ENCODE data around the gene PCGF2. TPM values are rescaled to one million over a fixed set of nuclear protein-coding genes. Genes with fewer than 3 reads are reported as not detected.

PCGF2 gene
- total RNA-seq, 1 donor from 2014 or later: 20.8 TPM

DNA sequence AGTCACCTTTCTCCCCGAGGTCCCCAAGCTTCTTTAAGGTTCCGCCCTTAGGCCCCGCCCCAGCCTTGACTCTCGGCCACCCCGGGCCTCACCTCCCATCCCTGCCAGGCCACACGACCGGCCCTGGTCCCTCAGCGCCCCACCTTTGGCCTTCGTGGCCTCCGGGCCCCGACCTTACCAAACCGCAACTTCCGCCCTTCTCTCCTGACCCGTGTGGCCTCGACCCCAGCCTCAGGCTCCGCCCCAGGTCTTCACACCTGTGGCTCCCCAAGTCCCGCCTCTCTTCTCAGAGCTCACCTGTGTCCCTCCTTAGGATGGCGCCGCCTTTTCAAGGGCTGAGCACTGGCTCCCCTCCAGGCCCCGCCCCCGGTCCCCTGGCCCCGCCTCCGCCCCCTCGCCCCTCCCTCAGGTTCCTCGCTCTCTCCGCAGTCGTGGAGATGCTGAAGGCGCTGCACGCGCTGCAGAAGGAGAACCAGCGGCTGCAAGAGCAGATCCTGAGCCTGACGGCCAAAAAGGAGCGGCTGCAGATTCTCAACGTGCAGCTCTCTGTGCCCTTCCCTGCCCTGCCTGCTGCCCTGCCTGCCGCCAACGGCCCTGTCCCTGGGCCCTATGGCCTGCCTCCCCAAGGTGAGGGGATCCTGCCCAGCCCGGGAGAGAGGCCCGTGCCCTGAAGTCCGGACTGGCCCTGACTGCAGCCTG lies 28.0 kb downstream of the PCGF2 start:
- Histone ChIP-seq H3K36me3 (ENCODE audit: control insufficient read depth, insufficient read depth, low read length) (peaks cover 2% of the 10 kb centered on the region), H3K27me3 (ENCODE audit: control insufficient read depth, insufficient read depth, low read length) (no peaks in the 10 kb centered on the region), H3K4me3 (ENCODE audit: low read depth, low read length) (no peak overlapping the region)
- TF ChIP-seq, protein P1, sequence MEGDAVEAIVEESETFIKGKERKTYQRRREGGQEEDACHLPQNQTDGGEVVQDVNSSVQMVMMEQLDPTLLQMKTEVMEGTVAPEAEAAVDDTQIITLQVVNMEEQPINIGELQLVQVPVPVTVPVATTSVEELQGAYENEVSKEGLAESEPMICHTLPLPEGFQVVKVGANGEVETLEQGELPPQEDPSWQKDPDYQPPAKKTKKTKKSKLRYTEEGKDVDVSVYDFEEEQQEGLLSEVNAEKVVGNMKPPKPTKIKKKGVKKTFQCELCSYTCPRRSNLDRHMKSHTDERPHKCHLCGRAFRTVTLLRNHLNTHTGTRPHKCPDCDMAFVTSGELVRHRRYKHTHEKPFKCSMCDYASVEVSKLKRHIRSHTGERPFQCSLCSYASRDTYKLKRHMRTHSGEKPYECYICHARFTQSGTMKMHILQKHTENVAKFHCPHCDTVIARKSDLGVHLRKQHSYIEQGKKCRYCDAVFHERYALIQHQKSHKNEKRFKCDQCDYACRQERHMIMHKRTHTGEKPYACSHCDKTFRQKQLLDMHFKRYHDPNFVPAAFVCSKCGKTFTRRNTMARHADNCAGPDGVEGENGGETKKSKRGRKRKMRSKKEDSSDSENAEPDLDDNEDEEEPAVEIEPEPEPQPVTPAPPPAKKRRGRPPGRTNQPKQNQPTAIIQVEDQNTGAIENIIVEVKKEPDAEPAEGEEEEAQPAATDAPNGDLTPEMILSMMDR (IDR thresholded peaks at IDR 0.05; ENCODE audit: insufficient read depth, low read length, poor library complexity, severe bottlenecking): no peak
- no peak for DNase-seq (ENCODE audit: low read depth)

DNA sequence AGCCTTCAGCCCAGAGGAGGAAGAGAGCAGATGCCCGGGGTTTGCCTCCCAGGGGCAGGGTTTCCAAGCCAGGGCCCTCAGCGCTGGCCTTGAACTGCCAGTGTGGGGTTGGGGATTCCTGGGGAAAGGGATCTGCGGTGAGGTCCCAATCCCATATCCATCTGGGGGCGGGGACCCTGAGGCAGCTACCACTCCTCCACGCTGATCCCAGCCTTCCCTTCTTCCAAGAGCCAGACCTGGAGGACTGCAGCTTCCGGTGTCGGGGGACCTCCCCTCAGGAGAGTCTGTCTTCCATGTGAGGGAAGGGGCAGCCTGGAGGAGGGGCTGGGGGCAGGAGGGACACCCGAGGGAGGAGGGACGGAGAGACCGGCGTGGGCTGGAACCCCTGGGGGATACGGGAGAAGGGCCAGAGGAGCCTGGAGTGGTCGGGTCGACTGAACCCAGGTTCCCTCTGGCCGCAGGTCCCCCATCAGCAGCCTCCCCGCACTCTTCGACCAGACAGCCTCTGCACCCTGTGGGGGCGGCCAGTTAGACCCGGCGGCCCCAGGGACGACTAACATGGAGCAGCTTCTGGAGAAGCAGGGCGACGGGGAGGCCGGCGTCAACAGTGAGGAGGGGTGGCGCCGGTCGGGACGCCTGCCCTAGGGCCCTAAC lies 28.7 kb downstream of the PCGF2 start:
- H3K4me3 ChIP-seq (ENCODE audit: low read depth, low read length): no peak overlapping the region
- no peaks in the 10 kb centered on the region for H3K27me3 ChIP-seq (ENCODE audit: control insufficient read depth, insufficient read depth, low read length)
- H3K36me3 ChIP-seq (ENCODE audit: control insufficient read depth, insufficient read depth, low read length): peaks cover 2% of the 10 kb centered on the region
- DNase-seq (ENCODE audit: low read depth): no peak
- TF ChIP-seq, protein P1 (IDR thresholded peaks at IDR 0.05; ENCODE audit: insufficient read depth, low read length, poor library complexity, severe bottlenecking): no peak

DNA sequence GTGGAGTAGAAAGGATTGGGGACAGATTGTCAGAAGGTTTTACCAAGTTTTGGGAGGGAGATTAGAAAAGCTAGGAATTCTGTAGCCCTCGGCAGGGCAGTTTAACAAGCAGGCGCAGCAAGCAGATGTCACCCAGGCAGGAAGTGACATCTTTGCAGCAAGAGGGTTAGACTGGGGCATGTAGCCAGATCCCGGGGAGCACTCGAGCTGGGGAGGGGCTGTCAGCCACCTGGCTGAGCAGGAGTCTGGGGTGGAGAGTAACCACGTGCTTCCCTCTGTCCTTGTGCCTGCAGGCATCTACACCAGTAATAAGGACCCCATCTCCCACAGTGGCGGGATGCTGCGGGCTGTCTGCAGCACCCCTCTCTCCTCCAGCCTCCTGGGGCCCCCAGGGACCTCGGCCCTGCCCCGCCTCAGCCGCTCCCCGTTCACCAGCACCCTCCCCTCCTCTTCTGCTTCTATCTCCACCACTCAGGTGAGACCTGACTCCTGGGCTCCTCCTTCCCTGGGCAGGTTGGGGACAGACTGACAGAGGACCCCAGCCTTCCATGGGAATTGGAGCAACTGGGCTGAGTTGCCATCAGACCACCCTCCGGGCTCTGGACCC lies 30.9 kb downstream of the PCGF2 start:
- Histone ChIP-seq H3K27me3 (ENCODE audit: control insufficient read depth, insufficient read depth, low read length) (no peaks in the 10 kb centered on the region), H3K36me3 (ENCODE audit: control insufficient read depth, insufficient read depth, low read length) (peaks cover 4% of the 10 kb centered on the region), H3K4me3 (ENCODE audit: low read depth, low read length) (no peak overlapping the region)
- DNase-seq (ENCODE audit: low read depth): no peak
- TF ChIP-seq, protein P1 (IDR thresholded peaks at IDR 0.05; ENCODE audit: insufficient read depth, low read length, poor library complexity, severe bottlenecking): no peak

DNA sequence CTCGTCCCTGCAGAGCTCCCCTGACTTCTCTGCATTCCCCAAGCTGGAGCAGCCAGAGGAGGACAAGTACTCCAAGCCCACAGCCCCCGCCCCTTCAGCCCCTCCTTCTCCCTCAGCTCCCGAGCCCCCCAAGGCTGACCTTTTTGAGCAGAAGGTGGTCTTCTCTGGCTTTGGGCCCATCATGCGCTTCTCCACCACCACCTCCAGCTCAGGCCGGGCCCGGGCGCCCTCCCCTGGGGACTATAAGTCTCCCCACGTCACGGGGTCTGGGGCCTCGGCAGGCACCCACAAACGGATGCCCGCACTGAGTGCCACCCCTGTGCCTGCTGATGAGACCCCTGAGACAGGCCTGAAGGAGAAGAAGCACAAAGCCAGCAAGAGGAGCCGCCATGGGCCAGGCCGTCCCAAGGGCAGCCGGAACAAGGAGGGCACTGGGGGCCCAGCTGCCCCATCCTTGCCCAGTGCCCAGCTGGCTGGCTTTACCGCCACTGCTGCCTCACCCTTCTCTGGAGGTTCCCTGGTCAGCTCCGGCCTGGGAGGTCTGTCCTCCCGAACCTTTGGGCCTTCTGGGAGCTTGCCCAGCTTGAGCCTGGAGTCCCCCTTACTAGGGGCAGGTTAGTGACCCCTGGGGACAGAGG lies 31.6 kb downstream of the PCGF2 start:
- Histone ChIP-seq H3K27me3 (ENCODE audit: control insufficient read depth, insufficient read depth, low read length) (no peaks in the 10 kb centered on the region), H3K4me3 (ENCODE audit: low read depth, low read length) (no peak overlapping the region), H3K36me3 (ENCODE audit: control insufficient read depth, insufficient read depth, low read length) (peaks cover 4% of the 10 kb centered on the region)
- TF ChIP-seq, protein P1 (IDR thresholded peaks at IDR 0.05; ENCODE audit: insufficient read depth, low read length, poor library complexity, severe bottlenecking): no peak
- no peak for DNase-seq (ENCODE audit: low read depth)

DNA sequence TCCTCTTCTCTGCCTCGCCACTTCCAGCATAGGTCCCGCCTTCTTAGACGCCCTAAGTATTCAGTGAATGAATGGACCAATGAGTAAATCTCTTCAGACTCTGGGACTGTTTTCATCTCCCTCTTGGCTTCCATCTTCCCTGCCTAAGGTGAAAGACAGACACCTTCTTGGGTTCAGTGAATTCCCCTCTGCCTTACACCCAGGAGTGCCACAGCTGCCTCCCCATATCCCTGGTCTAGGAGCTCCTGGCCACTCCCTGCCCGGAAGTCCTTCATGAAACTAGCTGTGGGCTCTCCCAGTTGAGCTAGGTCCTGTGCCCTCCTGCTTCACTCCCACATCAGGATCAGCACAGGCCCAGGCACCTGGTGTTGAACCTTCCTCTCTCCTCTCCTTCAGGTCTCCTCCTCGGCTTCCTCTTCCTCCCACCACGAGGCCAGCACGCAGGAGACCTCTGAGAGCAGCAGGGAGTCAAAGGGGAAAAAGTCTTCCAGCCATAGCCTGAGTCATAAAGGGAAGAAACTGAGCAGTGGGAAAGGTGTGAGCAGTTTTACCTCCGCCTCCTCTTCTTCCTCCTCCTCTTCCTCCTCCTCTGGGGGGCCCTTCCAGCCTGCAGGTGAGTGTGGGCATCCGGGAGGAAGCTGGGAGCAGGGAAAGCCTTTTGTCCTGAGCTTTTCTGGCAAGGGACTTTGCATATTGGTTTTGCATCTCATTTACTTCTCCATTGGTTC lies 32.8 kb downstream of the PCGF2 start:
- TF ChIP-seq, protein P1 (IDR thresholded peaks at IDR 0.05; ENCODE audit: insufficient read depth, low read length, poor library complexity, severe bottlenecking): no peak
- peaks cover 4% of the 10 kb centered on the region for H3K36me3 ChIP-seq (ENCODE audit: control insufficient read depth, insufficient read depth, low read length)
- H3K4me3 ChIP-seq (ENCODE audit: low read depth, low read length): no peak overlapping the region

More for the DNA sequence above, 32.8 kb downstream of the PCGF2 start:
- no peak for DNase-seq (ENCODE audit: low read depth)
- H3K27me3 ChIP-seq (ENCODE audit: control insufficient read depth, insufficient read depth, low read length): no peaks in the 10 kb centered on the region
